GM18511 (cell line): Measurements from ENCODE around the gene MAGI1.

Experiments
- ATAC-seq: cut with Tn5 transposase; IDR thresholded peaks from one replicate; pipeline ENCODE4 v1.9.1; 2021; ENCODE audit warnings: mild to moderate bottlenecking, moderate library complexity; ENCODE audit not compliant: unreplicated experiment

Gene MAGI1

GRCh38 chr3:65352951-65353350 lies 685.8 kb downstream of the MAGI1 start:
- no peak for ATAC-seq

GRCh38 chr3:65351753-65352152 lies 687.0 kb downstream of the MAGI1 start:
- no peak for ATAC-seq

GRCh38 chr3:65350801-65351476 lies 687.8 kb downstream of the MAGI1 start:
- ATAC-seq = no peak

- no peak for ATAC-seq
Measured at GRCh38 chr3:65348398-65348995, 690.2 kb downstream of the MAGI1 start.

- ATAC-seq = no peak
Measured at GRCh38 chr3:65347166-65347565, 691.6 kb downstream of the MAGI1 start.

- ATAC-seq = no peak
Measured at GRCh38 chr3:65344846-65345245, 693.9 kb downstream of the MAGI1 start.

GRCh38 chr3:65344444-65344843 lies 694.3 kb downstream of the MAGI1 start:
- ATAC-seq = no peak

- ATAC-seq = no peak
Measured at GRCh38 chr3:65343736-65344135, 695.0 kb downstream of the MAGI1 start.

GRCh38 chr3:65343026-65343425 lies 695.7 kb downstream of the MAGI1 start:
- ATAC-seq = no peak

- ATAC-seq = no peak
Measured at GRCh38 chr3:65342084-65342683, 696.5 kb downstream of the MAGI1 start.

GRCh38 chr3:65339192-65339740 lies 699.5 kb downstream of the MAGI1 start:
- no peak for ATAC-seq

GRCh38 chr3:65338571-65338970 lies 700.1 kb downstream of the MAGI1 start:
- no peak for ATAC-seq

- no peak for ATAC-seq
Measured at GRCh38 chr3:65335587-65335986, 703.1 kb downstream of the MAGI1 start.

- no peak for ATAC-seq
Measured at GRCh38 chr3:65334045-65334665, 704.6 kb downstream of the MAGI1 start.

GRCh38 chr3:65331730-65332129 lies 707.0 kb downstream of the MAGI1 start:
- no peak for ATAC-seq

GRCh38 chr3:65330072-65330471 lies 708.6 kb downstream of the MAGI1 start:
- ATAC-seq = no peak

GRCh38 chr3:65328148-65328547 lies 710.6 kb downstream of the MAGI1 start:
- no peak for ATAC-seq

- ATAC-seq = no peak
Measured at GRCh38 chr3:65326574-65326973, 712.1 kb downstream of the MAGI1 start.

GRCh38 chr3:65322910-65323309 lies 715.8 kb downstream of the MAGI1 start:
- no peak for ATAC-seq

GRCh38 chr3:65318231-65318630 lies 720.5 kb downstream of the MAGI1 start:
- no peak for ATAC-seq

- no peak for ATAC-seq
Measured at GRCh38 chr3:65314916-65315315, 723.8 kb downstream of the MAGI1 start.

- no peak for ATAC-seq
Measured at GRCh38 chr3:65314269-65314668, 724.4 kb downstream of the MAGI1 start.
